GM03348 (cell line): Measurements from ENCODE around the gene LIPM.
"Not testable (repeated sequence)": the region's sequence is repeated elsewhere in the genome, so short reads cannot be mapped to it uniquely, and the experiment has no call there.

Experiments
- DNase-seq: peaks from one replicate; pipeline ENCODE4 v3.0.0; 2012; ENCODE audit warnings: low spot score

Gene LIPM

GRCh38 chr10:88803641-88804040 is 1.1 kb downstream of the LIPM start:
- no peak for DNase-seq

- no peak for DNase-seq
Measured at GRCh38 chr10:88804083-88804812, 1.7 kb downstream of the LIPM start.

- no peak for DNase-seq
Measured at GRCh38 chr10:88805361-88805760, 2.8 kb downstream of the LIPM start.

- no peak for DNase-seq
Measured at GRCh38 chr10:88805924-88806323, 3.4 kb downstream of the LIPM start.

- no peak for DNase-seq
Measured at GRCh38 chr10:88809621-88810020, 7.1 kb downstream of the LIPM start.

- peak; percentile 64 for DNase-seq
Measured at GRCh38 chr10:88810196-88810961, 7.8 kb downstream of the LIPM start.

- DNase-seq = no peak
Measured at GRCh38 chr10:88813200-88813599, 10.7 kb downstream of the LIPM start.

- DNase-seq = peak; percentile 35
Measured at GRCh38 chr10:88819290-88819689, 16.8 kb downstream of the LIPM start.

- DNase-seq = peak; percentile 50
Measured at GRCh38 chr10:88820748-88821401, 18.3 kb downstream of the LIPM start.

- no peak for DNase-seq
Measured at GRCh38 chr10:88826388-88826787, 23.9 kb downstream of the LIPM start.

GRCh38 chr10:88827671-88828070 is 25.1 kb downstream of the LIPM start:
- DNase-seq = no peak

- DNase-seq = no peak
Measured at GRCh38 chr10:88828310-88828709, 25.8 kb downstream of the LIPM start.

GRCh38 chr10:88830643-88831268 is 28.2 kb downstream of the LIPM start:
- no peak for DNase-seq

- no peak for DNase-seq
Measured at GRCh38 chr10:88831709-88832108, 29.2 kb downstream of the LIPM start.

- no peak for DNase-seq
Measured at GRCh38 chr10:88832376-88832775, 29.8 kb downstream of the LIPM start.

- no peak for DNase-seq
Measured at GRCh38 chr10:88833156-88833555, 30.6 kb downstream of the LIPM start.

GRCh38 chr10:88833723-88834122 is 31.2 kb downstream of the LIPM start:
- DNase-seq = no peak

GRCh38 chr10:88835096-88835909 is 32.8 kb downstream of the LIPM start:
- peak; percentile 78 for DNase-seq

GRCh38 chr10:88835910-88836221 is 33.3 kb downstream of the LIPM start:
- DNase-seq = no peak

GRCh38 chr10:88837632-88838031 is 35.1 kb downstream of the LIPM start:
- not testable (repeated sequence) for DNase-seq

- DNase-seq = no peak
Measured at GRCh38 chr10:88838766-88839350, 36.3 kb downstream of the LIPM start.
